ENCODE data around the gene UVSSA. TPM values are rescaled to one million over a fixed set of nuclear protein-coding genes. Genes with fewer than 3 reads are reported as not detected.

Gene UVSSA
- total RNA-seq, 1 experiment from 2014 or later: 7.1 TPM

DNA sequence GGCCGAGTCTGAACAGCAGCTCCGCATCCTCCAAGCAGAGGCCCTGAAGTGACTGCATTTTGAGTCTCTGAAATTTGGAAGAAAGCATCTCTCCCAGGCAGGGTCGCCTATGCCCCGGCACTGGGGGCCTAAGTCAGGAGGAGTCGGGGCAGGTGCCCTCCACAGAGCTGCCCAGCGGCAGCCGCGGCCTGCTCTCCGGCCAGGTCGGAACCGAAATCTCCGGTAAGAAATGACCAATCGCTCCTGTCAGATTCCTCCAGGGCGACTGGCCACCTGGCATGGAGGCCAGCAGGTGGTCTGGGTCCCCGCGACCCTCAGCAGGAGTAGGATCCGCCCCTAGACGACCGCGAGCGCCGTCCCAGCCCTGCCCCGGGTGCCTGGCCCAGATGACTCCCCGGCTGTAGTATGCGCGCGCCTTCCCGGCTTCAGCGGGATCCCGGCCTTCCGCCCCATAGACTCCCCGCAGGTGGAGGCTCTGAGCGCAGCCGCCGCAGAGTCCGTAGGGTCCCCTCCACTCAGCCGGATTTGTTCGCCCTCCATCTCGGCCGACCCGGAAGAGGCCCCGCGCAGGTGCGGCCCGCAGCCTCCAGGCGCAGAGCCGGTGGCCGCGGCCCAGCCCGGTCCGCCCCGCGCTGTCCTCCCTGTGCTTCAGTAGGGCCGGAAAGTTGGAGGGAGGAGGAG lies 57.7 kb downstream of the UVSSA start:
- DNase-seq (ENCODE audit: low read depth): no peak

DNA sequence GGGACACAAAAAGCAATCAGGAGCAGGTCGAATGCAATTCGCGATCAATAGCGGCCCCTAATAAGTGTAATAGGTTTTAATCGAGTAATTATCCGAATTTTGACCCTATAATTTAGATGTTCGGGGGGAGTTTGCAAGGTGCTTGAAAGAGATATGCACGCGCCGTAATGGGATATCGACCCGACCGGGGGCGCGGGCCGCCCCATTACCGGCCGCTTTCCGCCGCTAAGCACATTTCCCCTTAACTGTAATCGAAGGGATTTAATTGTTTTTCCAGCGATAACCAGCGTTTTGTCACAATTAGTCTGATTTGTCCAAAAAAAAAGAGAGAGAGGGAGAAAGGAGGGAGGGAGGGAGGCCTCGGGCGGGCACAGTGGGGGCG lies 58.2 kb downstream of the UVSSA start:
- no peak for DNase-seq (ENCODE audit: low read depth)

DNA sequence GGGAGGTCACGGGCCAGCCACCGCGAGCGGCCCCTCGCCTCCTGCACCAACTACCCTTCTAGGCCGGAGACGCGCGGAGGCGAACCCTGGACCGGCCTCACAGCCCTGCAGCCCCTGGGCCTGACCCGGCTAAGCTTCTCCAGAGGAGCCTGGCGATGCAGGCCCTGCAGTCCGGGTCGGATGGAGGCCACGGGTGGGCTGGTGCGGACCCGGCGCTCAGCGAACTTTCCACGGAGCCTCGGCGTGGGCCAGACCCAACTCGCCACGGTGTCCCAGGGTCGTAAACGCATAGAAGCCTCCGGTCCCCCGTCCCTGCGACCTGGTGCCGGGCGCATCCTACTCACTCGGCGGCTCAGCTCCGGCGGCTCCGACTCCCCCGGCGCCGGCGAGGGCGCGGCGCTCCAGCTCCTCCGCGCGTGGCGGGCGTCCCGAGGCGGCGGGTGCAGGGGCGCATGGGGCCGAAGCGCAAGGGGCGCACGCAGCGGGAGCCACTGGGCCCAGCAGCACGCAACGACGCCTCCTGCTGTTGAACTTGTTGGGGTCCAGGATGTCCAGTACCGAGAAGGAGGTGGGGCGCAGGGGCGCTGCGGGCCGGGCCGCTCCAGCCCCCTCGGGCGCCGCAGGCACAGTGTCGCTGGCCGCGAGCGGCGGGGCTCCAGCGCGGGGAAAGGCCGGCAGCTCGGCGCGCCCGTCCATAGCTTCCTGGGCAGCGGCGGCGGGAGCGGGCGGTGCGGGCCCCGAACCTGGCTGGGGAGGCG lies 58.8 kb downstream of the UVSSA start:
- no peak for DNase-seq (ENCODE audit: low read depth)

DNA sequence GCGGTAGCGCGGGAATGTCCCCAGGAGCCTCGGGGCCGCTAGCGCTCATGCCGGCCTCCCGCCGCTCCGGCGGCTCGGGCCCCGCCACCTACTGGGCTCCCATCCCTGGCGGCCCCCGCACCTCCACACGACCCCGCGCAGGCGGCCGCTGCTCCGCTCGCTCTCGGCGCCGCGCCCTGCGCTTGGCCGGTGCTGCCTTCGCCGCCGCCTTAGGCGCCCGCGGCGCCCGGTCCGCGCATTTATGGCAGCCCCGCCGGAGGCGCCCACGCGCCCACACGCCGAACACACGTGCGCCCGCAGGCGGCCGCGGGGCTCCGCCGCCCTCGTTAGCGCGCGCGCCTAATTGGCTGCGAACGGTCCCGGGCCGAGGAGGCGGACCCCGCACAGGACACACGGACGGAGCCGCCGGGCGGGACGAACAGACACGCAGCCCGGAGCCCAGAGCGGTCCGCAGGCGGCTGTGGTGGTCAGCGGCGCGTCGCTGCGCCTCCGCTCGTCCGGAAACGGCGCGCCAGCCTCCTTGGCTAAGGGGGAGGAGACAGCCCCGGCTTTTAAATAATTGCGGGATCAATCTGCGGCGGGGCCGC lies 59.5 kb downstream of the UVSSA start, which contains the start of gene NKX1-1:
TSS of gene NKX1-1 (minus strand) at position 49 of the 587 bp plus-strand sequence. CDS start at position 49, 0 bp downstream.
- no peak for DNase-seq (ENCODE audit: low read depth)

DNA sequence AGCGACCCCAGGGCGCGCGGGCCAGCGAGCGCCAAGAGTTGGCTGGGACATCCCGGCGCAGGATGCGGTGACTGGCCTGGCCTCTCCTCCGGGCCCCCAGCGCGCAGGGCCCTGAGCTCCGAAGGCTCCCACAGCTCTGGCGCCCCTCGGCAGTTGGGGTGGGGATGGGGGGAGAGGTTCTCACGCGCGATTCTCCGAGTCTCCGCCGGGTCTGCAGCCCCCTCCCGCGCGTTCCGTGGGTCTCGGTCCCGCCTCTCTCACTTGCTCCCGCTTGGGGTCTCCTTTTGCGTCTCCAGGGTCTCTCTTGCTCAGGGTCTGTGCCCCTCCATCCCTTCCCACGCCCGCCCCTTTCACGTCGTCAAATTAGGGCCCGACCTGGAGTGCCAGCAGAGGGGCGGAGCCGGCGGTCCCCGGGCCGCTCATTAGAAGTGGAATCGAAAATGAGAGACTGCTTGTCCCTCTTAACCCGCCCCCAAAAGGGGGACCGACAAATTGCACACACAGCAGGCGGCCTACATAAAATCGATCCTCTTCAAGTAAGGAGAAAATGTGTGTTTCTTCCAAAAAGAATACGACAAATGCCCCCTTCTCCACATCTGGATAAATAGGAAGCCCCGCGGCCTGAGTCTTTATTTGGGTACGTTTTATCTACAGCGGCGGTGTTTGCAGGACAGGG lies 60.1 kb downstream of the UVSSA start:
- DNase-seq (ENCODE audit: low read depth): no peak

DNA sequence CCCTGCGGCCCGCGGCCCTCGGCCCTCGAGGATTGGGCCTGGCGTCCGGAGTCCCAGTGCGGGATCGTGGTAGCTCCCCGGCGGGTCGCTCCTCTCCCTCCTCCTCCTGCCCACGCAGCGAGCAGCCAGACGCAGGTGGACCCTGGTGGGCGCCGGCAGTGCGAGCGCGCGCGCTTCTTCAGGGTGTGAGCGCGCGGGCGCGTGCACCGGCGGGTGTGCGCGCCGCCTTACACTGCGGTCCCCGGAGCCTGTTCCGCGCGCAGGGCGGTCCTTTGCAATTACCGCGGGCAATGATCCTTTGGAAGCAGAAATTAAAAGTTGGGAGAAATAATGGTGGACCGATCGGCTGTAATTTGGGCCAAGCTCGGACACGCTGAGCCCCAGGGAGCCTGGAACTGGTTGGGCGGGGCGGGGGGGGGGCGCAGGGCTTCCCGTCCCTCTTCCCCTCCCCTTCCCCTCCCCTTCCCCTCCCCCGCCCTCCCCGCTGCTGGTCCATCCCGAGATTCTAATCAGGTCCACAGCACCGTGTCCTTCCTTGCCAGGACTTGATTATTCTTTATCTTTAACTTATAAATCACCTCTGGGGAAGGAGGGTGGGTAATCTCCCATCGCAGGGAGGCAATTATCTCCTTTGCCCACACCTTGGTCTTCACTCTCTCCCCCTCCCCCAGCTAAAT lies 60.8 kb downstream of the UVSSA start:
- no peak for DNase-seq (ENCODE audit: low read depth)

DNA sequence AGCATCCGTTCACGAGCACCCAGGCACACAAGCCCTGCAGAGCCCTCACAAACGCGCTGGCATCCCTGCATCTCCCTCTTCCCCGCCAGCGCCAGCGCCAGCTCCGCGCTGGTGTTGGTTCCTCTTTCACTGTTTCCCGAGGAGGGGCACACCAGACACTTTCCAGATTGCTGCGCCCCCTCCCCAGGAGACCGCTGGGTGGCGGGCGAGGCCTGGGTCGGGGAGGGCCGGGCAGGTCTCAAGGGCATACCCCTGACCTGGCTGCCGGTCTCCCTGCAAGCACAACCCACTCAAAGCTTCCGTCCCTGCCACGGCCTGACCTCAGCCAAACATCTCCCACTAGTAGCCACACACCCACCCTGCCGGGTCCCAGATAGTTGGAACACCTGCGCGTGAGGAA lies 61.4 kb downstream of the UVSSA start:
- no peak for DNase-seq (ENCODE audit: low read depth)

DNA sequence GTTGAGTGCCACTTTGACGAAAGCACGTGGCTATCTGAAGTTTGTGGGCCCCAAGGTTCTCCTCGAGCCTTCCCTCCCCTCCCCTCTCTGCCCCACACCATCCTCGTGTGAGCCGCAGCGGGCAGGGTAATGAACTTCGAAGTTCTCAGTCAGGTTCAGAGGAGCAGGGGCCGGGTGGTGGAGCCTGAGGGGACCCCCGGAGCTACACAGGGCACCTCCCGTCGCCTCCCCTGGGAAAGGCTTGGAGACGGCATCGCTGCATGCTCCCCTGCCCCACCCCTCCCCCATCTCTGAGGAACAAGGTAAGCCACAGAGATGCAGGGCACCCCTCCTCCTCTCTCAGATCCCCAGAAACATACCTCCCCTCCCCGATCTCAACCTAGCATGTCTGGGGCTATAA lies 62.1 kb downstream of the UVSSA start:
- no peak for DNase-seq (ENCODE audit: low read depth)

DNA sequence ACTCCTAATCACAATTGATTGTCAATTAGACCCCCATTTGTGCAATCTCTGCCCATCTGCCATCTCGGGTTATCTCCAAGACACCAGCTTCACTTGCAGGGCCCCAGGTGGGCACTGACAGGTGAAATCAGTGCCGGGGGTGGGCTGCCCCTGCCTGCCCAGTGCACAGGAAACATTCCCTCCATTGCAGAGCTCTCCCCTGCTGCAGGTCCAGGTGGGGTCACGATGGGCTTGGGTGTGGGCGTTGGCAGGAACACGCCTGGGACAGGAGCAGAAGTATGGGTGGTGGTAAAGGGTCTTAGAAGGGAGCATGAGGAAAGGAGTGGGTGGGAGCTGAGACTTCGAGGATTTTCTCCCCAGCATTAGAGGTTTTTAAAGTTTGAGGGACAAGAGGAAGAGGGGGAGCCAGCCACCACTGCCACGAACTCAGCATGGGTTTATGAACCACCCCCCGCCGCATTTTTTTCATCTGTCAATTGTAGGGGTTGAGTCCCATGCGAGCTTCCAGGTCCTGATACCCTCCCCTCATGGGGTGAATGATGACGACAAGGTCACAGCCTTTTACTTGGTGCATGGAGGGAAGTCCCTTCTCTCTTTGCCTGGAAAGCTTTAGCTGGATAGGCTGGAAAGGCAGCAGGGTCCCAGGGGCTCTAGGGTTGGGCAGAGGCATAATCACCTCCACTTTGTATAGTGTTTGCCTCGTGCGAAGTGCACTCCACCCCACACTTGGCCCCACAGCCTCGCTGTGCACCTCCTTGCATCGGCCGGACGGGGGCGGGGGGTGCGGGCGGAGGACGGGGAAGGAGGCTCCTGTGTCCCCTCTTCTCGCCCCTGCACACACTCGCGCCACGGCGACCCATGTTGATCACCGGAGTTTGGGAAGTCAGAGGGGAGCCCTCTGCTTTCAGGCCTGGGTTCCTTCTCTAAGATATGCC lies 62.8 kb downstream of the UVSSA start:
- no peak for DNase-seq (ENCODE audit: low read depth)

DNA sequence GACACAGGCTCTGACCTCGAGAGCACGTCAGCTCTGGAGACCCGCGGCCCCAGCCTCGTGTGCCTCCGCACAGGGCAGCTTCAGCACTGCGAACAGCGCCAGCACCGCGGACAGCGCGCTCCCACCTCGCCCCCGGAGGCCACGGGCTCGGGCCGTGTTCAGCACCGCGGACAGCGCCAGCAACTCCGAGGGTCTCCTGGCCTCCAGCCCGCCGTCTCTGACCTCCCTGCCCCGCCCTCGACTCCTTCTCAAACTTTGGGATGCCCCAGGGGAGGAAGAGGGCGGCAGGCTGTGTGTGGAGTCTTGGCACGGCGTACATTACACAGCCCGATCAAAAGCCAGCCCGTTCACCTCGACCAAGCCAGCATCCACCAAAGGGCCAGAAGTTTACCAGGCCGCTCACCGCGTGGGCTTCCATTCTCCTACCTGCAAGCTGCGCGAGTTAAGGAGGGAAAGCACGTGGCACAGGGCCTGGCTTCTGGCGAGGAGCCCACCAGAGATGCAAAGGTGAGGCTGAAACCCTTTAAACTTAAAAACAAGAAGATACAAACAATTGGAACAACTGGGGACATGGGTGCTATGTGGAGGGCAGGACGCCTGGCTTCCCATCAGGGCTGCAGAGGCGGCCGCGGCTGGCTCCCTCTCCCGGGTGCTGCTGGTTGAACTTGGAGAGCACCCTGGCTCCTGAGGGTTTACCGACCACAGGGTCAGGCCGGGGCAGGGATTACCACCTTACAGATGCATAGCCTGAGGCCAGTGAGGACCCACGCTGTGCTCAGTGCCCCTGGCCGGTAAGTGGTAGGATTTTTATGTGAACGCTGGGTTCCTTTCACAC lies 63.7 kb downstream of the UVSSA start:
- DNase-seq (ENCODE audit: low read depth): peak; percentile 30

DNA sequence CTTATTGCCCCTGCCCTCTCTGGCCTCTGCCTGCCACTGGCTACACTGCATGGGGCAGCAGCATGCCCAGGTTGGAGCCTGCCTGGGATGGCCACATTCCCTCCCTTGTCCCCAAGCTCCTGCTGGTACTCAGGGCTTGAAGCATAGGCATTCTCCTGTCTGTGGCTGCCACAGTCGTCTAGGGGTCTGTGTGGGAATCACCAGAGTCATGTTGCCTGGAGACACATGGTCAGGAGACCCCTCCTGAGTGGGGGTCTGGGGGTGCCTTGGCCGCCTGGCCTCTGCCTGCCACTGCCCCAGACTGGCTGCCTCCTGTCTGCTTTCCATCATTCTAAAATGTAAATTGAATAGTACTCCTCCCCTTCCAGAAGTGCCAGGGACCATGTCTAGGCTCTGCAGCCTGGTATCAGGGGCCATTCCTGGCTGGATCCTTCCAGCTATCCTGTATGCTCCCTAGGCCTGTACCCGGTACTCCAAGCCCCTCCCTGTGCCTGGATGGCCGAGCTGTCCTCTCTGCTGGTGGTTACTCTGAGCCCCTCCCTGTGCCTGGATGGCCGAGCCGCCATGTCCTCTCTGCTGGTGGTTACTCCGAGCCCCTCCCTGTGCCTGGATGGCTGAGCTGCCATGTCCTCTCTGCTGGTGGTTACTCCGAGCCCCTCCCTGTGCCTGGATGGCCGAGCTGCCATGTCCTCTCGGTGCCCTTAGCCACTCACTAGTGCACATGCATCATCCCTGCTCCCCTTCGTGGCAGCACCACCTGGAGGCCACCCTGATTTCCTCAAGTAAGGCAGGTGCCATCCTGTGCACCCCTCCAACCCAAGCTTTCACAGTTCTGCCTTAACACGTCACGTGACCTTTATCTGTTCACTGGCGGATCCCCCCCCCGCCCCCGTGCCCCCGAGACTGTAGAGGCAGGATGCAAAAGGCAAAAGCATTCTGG lies 64.7 kb downstream of the UVSSA start:
- DNase-seq (ENCODE audit: low read depth): no peak

DNA sequence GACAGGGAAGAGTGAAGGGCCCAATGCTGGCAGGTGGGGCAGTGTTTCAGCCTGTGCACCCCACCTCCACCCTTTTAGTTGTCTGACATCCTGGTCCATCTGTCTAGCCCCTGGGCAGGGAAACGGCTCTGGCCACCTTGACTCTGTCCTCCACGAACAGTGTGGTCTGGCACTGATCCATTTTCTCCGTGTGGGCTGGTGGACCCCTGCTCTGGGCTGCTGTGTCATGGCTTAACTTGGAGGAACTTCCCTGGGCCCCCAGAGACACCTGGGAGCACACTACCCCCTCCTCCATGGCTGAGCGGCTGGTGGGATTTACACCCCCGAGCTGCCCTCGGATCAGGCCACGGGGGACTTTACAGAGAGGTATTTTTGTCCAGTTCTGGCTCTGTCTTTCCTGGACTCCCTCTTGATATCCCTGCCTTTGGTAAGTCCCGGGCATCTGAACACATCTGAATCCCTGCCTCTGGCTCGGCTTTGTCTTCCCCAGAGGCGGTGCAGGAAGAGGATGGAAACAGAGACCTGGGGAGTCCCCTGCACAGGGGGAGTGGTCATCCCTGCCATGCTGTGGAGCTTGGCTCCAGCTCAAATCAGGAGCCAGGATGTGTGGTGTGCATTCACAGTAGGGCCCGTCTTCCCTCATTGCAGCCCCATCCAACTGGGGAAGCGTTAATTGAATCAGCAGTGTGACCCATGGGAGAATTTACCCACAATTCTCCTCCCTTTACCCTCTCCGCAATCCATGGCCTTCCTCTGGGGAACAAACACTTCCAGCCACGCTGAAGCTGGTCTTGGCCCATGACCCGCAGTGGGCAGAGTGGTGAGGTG lies 65.6 kb downstream of the UVSSA start:
- DNase-seq (ENCODE audit: low read depth): no peak

DNA sequence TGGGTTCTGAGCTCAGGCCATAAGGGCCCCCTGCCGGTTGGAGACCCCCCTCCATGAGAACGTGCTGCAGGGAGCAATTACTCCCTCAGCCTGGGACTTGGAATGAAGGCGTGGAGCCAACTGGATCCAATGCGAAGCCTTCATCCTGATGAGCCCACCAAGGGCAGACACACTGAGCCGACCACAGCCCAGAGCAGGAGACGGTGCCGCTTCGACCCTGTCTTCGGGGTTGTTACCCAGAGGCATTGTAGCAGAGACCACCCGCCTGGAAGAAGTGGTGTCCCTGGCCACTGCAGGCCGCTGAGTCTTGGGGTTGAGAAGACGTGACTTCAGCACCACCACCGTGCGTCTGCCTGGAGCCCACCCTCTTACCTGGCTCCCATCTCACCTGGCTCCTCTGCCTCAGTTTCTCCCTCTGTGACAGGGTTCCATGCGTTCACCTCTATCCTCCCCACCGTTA lies 66.2 kb downstream of the UVSSA start:
- no peak for DNase-seq (ENCODE audit: low read depth)

DNA sequence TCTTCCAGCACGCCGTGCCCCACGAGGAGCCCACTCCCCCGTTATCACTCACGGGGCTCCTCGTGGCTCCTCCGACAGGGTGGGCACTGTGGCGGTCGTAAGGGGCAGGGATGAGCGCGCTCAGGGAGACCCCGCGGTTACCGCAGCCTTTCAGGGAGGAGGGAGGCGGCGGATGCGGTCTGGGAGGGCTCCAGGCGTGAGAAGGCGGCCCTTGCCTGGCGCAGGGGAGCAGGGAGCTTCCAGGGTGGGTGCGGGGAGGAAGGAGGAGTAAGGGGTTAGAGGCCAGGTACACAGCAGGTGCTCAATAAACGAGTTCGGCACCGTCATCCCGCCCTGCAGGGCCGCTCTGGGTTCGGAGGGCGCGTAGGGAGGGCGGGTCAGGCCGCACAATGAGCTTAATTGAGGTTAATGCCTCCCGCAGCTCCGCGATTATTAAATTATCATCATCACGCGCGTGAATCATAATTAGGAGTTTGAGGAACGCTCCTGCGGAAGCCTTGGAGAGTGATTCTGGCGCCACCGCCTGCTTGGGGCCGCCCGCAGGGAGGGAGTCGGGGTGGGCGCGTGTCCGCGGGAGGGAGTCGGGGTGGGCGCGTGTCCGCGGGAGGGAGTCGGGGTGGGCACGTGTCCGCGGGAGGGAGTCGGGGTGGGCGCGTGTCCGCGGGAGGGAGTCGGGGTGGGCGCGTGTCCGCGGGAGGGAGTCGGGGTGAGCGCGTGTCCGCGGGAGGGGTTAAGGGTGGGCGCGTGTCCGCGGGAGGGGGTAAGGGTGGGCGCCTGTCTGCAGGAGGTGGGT lies 66.9 kb downstream of the UVSSA start:
- no peak for DNase-seq (ENCODE audit: low read depth)

DNA sequence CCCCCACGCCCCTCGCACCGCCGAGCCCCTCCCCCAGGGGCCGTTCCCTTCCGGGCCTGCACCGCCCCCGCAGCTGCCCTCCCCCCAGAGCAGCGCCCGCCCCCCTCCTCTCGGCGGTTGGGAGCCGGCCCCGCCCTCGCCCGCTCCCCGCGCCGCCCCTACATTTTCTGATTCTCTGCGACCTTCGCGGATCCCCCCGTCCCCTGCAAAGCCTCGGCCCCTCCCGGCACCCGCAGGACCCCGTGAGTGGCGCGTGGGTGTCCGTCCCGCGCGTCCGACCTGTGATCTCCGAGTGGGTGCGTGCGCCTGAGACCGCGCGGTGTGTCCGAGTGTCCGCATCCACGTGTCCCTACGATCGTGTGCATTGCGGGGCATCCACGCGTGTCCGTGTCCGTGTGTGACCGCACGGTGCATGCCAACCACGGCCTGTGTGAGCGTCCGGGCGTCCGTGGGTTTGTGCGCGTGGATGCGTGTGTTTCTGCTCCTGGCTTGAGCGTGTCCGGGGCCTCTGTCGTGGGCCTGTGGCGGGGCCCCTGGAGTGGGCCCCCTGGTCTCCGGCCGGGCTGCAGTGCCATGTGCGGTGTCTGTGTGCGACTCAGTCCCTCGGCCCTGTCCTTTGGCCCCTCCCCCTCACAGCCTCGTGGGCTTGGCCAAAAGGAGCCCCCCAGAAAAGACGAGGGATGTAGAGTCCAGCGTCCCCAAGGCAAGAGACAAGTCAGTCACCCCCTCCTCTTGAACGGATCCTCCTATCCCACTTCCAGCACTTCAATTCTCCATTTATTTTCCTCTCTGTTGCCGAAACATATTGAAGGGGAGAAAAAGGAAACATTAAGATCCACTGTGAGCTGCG lies 68.0 kb downstream of the UVSSA start:
- DNase-seq (ENCODE audit: low read depth): no peak

DNA sequence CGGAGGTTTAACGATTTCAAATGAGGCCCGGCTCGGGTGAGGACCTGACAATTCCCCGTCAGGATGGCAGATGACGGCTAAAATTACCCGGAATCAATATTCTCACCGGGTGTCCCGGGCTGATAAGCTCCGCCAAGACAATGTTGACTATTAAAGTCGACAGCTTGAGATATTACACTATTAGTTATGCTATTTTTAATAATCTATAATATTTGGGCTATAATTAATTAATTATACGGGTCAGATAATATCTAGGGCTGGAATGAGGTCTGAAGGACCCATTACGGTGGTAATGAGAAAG lies 68.6 kb downstream of the UVSSA start:
- no peak for DNase-seq (ENCODE audit: low read depth)
